ENCODE data around the gene CPA1. TPM values are rescaled to one million over a fixed set of nuclear protein-coding genes. Genes with fewer than 3 reads are reported as not detected.

Gene CPA1
- total and polyA plus RNA-seq, 2 of the 13 experiments (the other 11 are each of a cell fraction or from before 2014, with no cell fraction given), result 0.20 to 0.58 TPM

DNA sequence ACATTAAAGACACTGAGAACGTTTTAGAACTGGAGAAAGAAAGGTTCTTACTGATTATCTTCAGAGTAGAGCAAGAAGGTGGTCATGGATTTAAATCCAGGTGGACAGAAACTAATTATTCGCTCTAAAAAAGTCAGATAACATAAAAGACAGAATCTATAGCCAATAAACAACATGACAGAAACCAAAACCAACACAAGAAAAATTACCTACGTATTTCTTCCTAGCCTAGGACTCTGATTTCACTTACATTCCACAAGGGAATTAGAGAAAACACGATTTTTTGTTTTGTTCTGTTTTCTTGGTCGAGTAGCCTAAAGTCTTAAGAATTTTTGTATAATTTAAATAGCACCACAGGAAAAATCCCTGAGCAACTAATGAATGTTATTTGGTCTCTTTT is 15.1 kb downstream of the CPA1 start:
- no peak for TF ChIP-seq ZKSCAN1 (IDR thresholded peaks at IDR 0.05; ENCODE audit: low read length)
- TF ChIP-seq, protein P1, sequence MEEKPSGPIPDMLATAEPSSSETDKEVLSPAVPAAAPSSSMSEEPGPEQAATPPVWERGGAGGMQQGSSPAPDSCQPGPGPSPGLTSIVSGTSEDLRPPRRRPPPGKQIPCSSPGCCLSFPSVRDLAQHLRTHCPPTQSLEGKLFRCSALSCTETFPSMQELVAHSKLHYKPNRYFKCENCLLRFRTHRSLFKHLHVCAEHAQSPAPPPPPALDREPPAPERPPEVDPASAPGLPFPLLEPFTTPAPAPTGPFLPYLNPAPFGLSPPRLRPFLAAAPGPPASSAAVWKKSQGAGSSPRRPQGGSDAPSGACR (CRISPR knock-in tag; IDR thresholded peaks at IDR 0.05), result no peak
- no peak for TF ChIP-seq ZNF614 (CRISPR knock-in tag; IDR thresholded peaks at IDR 0.05; ENCODE audit: borderline replicate concordance)
- TF ChIP-seq KLF16 (CRISPR knock-in tag; IDR thresholded peaks at IDR 0.05), result no peak
- no peak for TF ChIP-seq ZNF138 (CRISPR knock-in tag; IDR thresholded peaks at IDR 0.05; ENCODE audit: low read depth)
- no peak for TF ChIP-seq NFKB2 (CRISPR knock-in tag; IDR thresholded peaks at IDR 0.05; ENCODE audit: borderline replicate concordance)
- no peak for TF ChIP-seq ZNF567 (CRISPR knock-in tag; IDR thresholded peaks at IDR 0.05; ENCODE audit: borderline replicate concordance)
- TF ChIP-seq ZNF841 (CRISPR knock-in tag; IDR thresholded peaks at IDR 0.05; ENCODE audit: borderline replicate concordance), result no peak
- no peak for TF ChIP-seq ZNF431 (CRISPR knock-in tag; IDR thresholded peaks at IDR 0.05; ENCODE audit: borderline replicate concordance, low read depth)
- TF ChIP-seq CBX1 (IDR thresholded peaks at IDR 0.05; ENCODE audit: low read depth), result no peak
- no peak for TF ChIP-seq ZNF883 (CRISPR knock-in tag; IDR thresholded peaks at IDR 0.05; ENCODE audit: not compliant biosample characterization)
- TF ChIP-seq, protein P2, sequence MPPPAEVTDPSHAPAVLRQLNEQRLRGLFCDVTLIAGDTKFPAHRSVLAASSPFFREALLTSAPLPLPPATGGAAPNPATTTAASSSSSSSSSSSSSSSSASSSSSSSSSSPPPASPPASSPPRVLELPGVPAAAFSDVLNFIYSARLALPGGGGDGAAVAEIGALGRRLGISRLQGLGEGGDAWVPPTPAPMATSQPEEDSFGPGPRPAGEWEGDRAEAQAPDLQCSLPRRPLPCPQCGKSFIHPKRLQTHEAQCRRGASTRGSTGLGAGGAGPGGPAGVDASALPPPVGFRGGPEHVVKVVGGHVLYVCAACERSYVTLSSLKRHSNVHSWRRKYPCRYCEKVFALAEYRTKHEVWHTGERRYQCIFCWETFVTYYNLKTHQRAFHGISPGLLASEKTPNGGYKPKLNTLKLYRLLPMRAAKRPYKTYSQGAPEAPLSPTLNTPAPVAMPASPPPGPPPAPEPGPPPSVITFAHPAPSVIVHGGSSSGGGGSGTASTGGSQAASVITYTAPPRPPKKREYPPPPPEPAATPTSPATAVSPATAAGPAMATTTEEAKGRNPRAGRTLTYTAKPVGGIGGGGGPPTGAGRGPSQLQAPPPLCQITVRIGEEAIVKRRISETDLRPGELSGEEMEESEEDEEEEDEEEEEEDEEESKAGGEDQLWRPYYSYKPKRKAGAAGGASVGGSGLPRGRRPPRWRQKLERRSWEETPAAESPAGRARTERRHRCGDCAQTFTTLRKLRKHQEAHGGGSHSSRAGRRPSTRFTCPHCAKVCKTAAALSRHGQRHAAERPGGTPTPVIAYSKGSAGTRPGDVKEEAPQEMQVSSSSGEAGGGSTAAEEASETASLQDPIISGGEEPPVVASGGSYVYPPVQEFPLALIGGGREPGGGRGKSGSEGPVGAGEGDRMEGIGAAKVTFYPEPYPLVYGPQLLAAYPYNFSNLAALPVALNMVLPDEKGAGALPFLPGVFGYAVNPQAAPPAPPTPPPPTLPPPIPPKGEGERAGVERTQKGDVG (CRISPR knock-in tag; IDR thresholded peaks at IDR 0.05; ENCODE audit: borderline replicate concordance), result no peak
- TF ChIP-seq ZNF3 (CRISPR knock-in tag; IDR thresholded peaks at IDR 0.05), result no peak
- TF ChIP-seq REPIN1 (CRISPR knock-in tag; IDR thresholded peaks at IDR 0.05; ENCODE audit: borderline replicate concordance, low read depth), result no peak
- TF ChIP-seq, protein P3, sequence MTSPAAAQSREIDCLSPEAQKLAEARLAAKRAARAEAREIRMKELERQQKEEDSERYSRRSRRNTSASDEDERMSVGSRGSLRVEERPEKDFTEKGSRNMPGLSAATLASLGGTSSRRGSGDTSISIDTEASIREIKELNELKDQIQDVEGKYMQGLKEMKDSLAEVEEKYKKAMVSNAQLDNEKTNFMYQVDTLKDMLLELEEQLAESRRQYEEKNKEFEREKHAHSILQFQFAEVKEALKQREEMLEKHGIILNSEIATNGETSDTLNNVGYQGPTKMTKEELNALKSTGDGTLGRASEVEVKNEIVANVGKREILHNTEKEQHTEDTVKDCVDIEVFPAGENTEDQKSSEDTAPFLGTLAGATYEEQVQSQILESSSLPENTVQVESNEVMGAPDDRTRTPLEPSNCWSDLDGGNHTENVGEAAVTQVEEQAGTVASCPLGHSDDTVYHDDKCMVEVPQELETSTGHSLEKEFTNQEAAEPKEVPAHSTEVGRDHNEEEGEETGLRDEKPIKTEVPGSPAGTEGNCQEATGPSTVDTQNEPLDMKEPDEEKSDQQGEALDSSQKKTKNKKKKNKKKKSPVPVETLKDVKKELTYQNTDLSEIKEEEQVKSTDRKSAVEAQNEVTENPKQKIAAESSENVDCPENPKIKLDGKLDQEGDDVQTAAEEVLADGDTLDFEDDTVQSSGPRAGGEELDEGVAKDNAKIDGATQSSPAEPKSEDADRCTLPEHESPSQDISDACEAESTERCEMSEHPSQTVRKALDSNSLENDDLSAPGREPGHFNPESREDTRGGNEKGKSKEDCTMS (CRISPR knock-in tag; conservative IDR thresholded peaks at IDR 0.05), result no peak
- no peak for TF ChIP-seq CHD4 (IDR thresholded peaks at IDR 0.05; ENCODE audit: borderline replicate concordance, low read length)
- TF ChIP-seq SKI (IDR thresholded peaks at IDR 0.05; ENCODE audit: partially characterized antibody), result no peak
- Histone ChIP-seq H3K36me3 (replicated peaks in 1 of 2; ENCODE audit: control insufficient read depth in 1 of 2, insufficient read depth in 2 of 2, low read length in 2 of 2) (no peaks in the 10 kb centered on the region), H3K4me1 (ENCODE audit: insufficient read depth, low read length) (no peaks in the 10 kb centered on the region), H3K4me2 (ENCODE audit: low read depth, low read length) (no peak overlapping the region), H3K9ac (ENCODE audit: insufficient read depth, low read depth, low read length) (no peak overlapping the region), H2AFZ (ENCODE audit: low read length) (no peak overlapping the region), H4K20me1 (ENCODE audit: insufficient read depth, low read length) (no peaks in the 10 kb centered on the region), H3K27ac (ENCODE audit: extremely low read length, insufficient read depth, low read length) (no peak overlapping the region), H3K4me3 (replicated peaks in 1 of 3; ENCODE audit: insufficient read depth in 1 of 3, low read depth in 2 of 3, low read length in 3 of 3) (no peak overlapping the region), H3K9me3 (ENCODE audit: low read length) (no peaks in the 10 kb centered on the region), H3K79me2 (ENCODE audit: insufficient read depth, low read length) (no peaks in the 10 kb centered on the region), H3K27me3 (ENCODE audit: control insufficient read depth in 1 of 2, insufficient read depth in 2 of 2, low read length in 2 of 2) (no peaks in the 10 kb centered on the region)
- no TSS peak for BruUV-seq (replicated peaks)
- no peak for DNase-seq (ENCODE audit: low spot score)
- in situ Hi-C loops (cut with HindIII; ENCODE audit: extremely low pct_ligation_motif_present, low pct_unique_long_range_greater_than_20kb) (no loop called here), intact Hi-C loops (cut with micrococcal nuclease; ENCODE audit: unreplicated experiment) (no loop called here)
- no peak for FAIRE-seq
- ChIA-PET POLR2A (no interaction called here), CTCF (ENCODE audit: low intra/inter-chr PET ratio, low total read pairs) (no interaction called here)
- no peak for ATAC-seq
- 49% methylated on average over 5 of the region's 5 CpGs for WGBS (ENCODE audit: low lambda C conversion rate)
